Neuron (in vitro differentiated cells): ENCODE measurements around the gene ATL3.
"Not testable (repeated sequence)": the region's sequence is repeated elsewhere in the genome, so short reads cannot be mapped to it uniquely, and the experiment has no call there.

Source experiments
- H2AFZ ChIP-seq: one replicate; pipeline ENCODE4 v1.6.1; 2013; ENCODE audit warnings: low read depth, mild to moderate bottlenecking, inconsistent platforms, low read length, moderate library complexity
- H3K27me3 ChIP-seq: one replicate; pipeline ENCODE4 v1.6.1; 2013; ENCODE audit warnings: low read length; ENCODE audit not compliant: insufficient read depth
- H3K36me3 ChIP-seq: one replicate; pipeline ENCODE4 v1.6.1; 2013; ENCODE audit warnings: low read length; ENCODE audit not compliant: insufficient read depth
- H3K4me1 ChIP-seq: one replicate; pipeline ENCODE4 v1.6.1; 2013; ENCODE audit warnings: low read length; ENCODE audit not compliant: insufficient read depth
- H3K4me3 ChIP-seq: 2 replicates; pipeline ENCODE4 v1.5.1; 2013; ENCODE audit warnings: mild to moderate bottlenecking, low read length, moderate library complexity
- H3K9me3 ChIP-seq: one replicate; pipeline ENCODE4 v1.6.1; 2013; ENCODE audit warnings: low read length

Gene ATL3

DNA sequence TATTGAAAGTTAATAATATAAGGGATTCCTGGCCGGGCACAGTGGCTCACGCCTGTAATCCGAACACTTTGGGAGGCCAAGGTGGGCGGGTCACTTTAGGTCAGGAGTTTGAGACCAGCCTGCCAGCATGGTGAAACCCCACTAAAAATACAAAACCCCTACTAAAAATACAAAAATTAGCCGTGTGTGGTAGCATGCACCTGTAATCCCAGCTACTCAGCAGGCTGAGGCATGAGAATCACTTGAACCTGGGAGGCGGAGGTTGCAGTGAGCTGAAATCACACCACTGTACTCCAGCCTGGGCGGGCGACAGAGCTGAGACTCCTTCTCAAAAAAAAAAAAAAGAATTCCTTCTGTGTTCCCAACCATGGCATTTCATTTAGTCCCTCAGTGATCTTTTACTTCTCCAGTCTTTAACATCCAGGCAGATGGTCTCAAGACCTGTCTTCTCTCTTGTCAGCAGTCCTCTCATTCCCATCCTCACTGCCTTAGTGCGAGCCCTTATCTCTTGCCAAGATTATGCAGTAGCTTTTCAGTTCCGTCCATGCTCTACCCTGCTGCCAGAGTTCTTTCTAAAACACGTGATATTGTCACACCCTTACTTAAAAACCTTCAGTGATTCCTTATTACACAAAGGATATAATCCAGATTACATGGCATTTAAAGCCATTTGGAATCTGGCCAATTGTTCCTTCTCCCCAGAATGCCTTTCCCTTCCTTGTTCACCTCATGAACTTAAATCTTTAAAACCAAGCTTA lies 28.0 kb upstream of the ATL3 start:
- Histone ChIP-seq H3K4me3 (no peak overlapping the region), H2AFZ (no peak overlapping the region), H3K4me1 (no peaks in the 10 kb centered on the region), H3K36me3 (peaks cover 13% of the 10 kb centered on the region), H3K27me3 (no peaks in the 10 kb centered on the region), H3K9me3 (peaks cover 2% of the 10 kb centered on the region)

DNA sequence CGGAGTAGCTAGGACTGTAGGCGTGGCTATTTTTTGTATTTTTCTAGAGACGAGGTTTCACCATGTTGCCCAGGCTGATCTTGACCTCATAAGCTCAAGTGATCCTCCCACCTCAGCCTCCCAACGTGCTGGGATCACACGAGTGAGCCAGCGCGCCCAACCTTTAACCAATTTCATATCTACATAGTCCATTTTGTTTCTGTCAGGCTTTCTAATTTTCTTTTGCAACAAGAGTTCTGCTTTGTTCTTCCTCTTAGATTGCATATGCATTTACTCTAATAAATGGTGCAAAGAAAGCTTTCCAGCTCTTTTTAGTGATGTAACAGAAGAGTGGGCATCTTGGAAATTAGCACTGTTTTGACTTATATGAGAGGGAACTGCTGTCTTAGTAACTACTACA lies 23.4 kb upstream of the ATL3 start:
- Histone ChIP-seq H3K4me3 (no peak overlapping the region), H3K36me3 (peaks cover 18% of the 10 kb centered on the region), H3K4me1 (no peaks in the 10 kb centered on the region), H2AFZ (no peak overlapping the region), H3K27me3 (no peaks in the 10 kb centered on the region), H3K9me3 (no peaks in the 10 kb centered on the region)

GRCh38 chr11:63687845-63688244 lies 16.7 kb upstream of the ATL3 start:
- H3K9me3 ChIP-seq: no peaks in the 10 kb centered on the region
- H3K4me1 ChIP-seq: peaks cover 11% of the 10 kb centered on the region
- H3K4me3 ChIP-seq: no peak overlapping the region
- no peak overlapping the region for H2AFZ ChIP-seq
- no peaks in the 10 kb centered on the region for H3K27me3 ChIP-seq
- peaks cover 15% of the 10 kb centered on the region for H3K36me3 ChIP-seq

DNA sequence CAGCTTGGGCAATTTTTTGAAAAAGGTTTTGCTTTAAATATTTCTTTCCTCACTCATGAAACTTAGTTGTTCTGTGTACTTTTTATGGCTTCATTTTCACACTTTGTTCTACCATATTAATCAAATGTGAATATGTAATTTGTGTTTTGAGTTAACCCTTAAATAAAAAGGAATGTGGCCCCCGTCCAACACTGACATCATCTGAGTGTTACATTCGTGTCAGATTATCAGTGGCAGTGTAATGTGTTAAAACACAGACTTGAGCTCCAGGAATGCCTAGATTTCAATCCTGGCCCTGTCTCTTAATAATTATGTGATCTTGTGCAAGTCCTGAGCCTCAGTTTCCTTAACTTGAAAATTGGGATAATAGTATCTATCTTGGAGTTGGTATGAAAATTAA lies 15.8 kb upstream of the ATL3 start:
- H3K9me3 ChIP-seq: no peaks in the 10 kb centered on the region
- H3K4me3 ChIP-seq: no peak overlapping the region
- H2AFZ ChIP-seq: no peak overlapping the region
- peaks cover 11% of the 10 kb centered on the region for H3K4me1 ChIP-seq
- H3K36me3 ChIP-seq: peaks cover 11% of the 10 kb centered on the region
- H3K27me3 ChIP-seq: no peaks in the 10 kb centered on the region

DNA sequence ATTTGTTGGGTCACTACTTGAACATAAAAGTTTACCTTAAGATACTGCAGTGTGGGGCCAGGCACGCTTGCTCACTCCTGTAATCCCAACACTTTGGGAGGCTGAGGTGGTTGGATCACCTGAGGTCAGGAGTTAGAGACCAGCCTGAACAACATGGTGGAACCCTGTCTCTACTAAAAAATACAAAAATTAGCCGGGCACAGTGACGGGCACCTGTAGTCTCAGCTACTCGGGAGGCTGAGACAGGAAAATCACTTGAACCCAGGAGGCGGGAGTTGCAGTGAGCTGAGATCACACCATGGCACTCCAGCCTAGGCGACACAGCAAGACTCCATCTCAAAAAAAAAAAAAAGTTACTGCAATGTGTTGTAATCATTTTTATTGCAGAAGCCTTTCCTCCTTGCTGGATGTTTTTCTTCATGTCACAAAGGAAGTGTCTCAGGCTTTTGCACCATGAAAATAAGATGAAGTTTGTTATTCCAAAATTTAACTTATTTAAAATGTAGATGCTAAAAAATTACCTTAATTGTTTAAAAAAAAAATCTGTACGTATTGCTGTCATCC lies 14.1 kb upstream of the ATL3 start:
- not testable (repeated sequence) for H3K27me3 ChIP-seq, H3K4me3 ChIP-seq, H2AFZ ChIP-seq, H3K9me3 ChIP-seq, H3K36me3 ChIP-seq
- H3K4me1 ChIP-seq: peaks cover 19% of the 10 kb centered on the region

DNA sequence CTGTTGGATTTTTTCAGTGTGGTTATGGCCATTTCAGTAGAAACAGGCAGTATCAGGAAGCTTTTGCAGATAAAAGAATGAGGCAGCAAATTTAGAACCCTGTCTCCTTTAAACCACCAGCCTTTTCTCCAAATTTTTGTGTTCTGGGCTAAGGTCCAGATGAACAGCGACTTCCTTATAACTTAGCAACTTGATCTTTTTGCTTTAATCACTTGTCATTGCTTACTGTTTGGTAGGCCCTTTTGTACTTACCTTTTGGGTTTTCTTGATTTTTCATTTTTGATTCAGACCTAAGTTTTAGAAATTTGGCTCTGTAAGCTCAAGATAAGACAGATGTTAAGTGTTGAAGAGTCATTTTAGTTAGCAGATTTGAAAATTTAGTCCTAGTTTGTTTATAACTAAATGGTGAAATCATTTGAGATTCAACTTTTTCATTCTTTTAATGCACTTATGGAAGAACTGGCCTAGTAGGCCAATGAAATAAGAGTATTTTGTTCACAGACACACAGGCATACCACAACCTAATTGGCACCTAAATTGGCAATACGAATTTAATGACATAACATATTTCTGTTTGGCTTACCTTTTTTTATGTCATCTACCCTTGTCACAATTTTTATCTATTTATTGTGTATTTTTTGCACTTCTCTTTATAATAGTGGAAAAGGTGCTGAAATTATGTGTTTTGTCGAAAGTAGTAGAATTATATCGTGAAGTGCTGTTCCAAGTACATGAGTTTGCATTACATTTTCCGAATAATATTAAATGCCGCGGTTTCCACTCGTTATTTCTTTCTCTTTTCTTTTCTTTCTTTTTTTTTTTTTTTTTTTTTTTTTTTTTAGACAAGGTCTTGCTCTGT lies 12.2 kb upstream of the ATL3 start:
- H3K4me1 ChIP-seq: peaks cover 25% of the 10 kb centered on the region
- peaks cover 2% of the 10 kb centered on the region for H3K36me3 ChIP-seq
- H3K27me3 ChIP-seq: no peaks in the 10 kb centered on the region
- no peaks in the 10 kb centered on the region for H3K9me3 ChIP-seq
- H3K4me3 ChIP-seq: peak overlapping the region; percentile 95
- H2AFZ ChIP-seq: no peak overlapping the region

GRCh38 chr11:63682066-63683021 lies 11.2 kb upstream of the ATL3 start:
- H3K9me3 ChIP-seq: no peaks in the 10 kb centered on the region
- peaks cover 2% of the 10 kb centered on the region for H3K36me3 ChIP-seq
- H3K4me1 ChIP-seq: peaks cover 25% of the 10 kb centered on the region
- peak overlapping the region; percentile 95 for H3K4me3 ChIP-seq
- H3K27me3 ChIP-seq: no peaks in the 10 kb centered on the region
- peak overlapping the region; percentile 56 for H2AFZ ChIP-seq

DNA sequence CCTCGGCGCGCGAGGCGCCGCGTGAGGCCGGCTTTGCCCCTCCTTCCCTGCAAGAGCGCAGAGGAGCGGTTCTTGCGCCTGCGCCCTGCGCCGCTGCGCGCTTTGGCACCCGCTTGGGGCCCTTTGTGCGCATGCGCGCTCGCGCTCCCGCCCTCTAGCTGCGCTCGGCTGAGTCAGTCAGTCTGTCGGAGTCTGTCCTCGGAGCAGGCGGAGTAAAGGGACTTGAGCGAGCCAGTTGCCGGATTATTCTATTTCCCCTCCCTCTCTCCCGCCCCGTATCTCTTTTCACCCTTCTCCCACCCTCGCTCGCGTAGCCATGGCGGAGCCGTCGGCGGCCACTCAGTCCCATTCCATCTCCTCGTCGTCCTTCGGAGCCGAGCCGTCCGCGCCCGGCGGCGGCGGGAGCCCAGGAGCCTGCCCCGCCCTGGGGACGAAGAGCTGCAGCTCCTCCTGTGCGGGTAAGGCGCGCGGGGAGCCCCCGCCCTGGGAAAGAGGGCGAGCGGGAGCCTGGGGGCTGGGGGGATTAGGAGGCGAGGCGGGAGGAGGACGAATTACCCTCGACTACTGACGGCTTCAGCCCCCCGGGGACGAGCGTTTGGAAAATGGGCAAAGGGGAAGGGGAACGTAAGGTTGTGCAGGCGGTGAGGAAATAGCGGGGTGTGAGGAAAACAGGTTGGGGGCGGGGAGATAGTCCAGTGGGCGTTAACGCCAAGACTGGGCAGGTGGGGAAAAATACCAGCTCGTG lies 10.3 kb upstream of the ATL3 start, which contains the start of gene RTN3:
RTN3 (plus strand) TSS at position 180 of the 745 bp plus-strand sequence; CDS start at position 317, 137 bp downstream.
- Histone ChIP-seq H2AFZ (peak within 1 kb of the TSS; percentile 78), H3K36me3 (peaks cover 2% of the 10 kb centered on the region), H3K4me1 (peaks cover 25% of the 10 kb centered on the region), H3K4me3 (peak within 1 kb of the TSS; percentile 95), H3K9me3 (no peaks in the 10 kb centered on the region), H3K27me3 (no peaks in the 10 kb centered on the region)

- no peaks in the 10 kb centered on the region for H3K27me3 ChIP-seq
- H3K9me3 ChIP-seq: no peaks in the 10 kb centered on the region
- peak overlapping the region; percentile 78 for H2AFZ ChIP-seq
- H3K36me3 ChIP-seq: peaks cover 2% of the 10 kb centered on the region
- H3K4me1 ChIP-seq: peaks cover 25% of the 10 kb centered on the region
- H3K4me3 ChIP-seq: peak overlapping the region; percentile 95
These were observed 9.7 kb upstream of the ATL3 start for GRCh38 chr11:63680834-63681320.

- H2AFZ ChIP-seq: no peak overlapping the region
- H3K27me3 ChIP-seq: peaks cover 17% of the 10 kb centered on the region
- H3K4me1 ChIP-seq: peaks cover 2% of the 10 kb centered on the region
- no peaks in the 10 kb centered on the region for H3K36me3 ChIP-seq
- peaks cover 2% of the 10 kb centered on the region for H3K9me3 ChIP-seq
- H3K4me3 ChIP-seq: no peak overlapping the region
These were observed 2.4 kb upstream of the ATL3 start for GRCh38 chr11:63673579-63673978.

DNA sequence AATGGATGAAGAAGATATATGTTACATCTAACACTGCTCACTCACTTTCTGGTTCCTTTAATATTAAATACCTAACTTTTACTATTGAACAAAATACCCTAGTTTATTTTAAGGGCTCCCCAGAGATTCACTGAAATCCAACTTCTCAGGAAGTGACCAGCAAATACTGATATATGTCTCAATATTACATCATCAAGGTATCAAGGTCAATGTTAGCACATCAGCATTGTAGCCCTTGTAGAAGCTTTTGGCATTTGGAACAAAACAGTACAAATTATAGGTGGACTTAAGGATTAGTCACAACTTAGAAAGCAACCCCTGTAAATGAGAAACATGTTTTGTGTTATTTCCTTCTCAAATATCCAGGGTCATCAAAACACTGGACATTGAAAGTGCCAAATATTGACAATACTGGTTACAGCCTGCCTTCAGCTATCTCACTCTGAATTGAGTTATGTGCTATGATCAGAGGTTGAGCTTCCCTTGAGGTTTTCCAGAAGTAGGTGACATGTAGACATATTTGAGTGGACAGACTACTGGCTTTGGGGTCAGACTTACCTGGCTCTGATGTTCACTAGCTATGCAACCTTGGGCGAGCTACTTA lies 1.9 kb upstream of the ATL3 start:
- Histone ChIP-seq H3K4me3 (no peak overlapping the region), H3K9me3 (peaks cover 2% of the 10 kb centered on the region), H3K36me3 (no peaks in the 10 kb centered on the region), H2AFZ (no peak overlapping the region), H3K27me3 (peaks cover 17% of the 10 kb centered on the region), H3K4me1 (peaks cover 2% of the 10 kb centered on the region)
